ENCODE results near the gene KCTD16.

The KCTD16 gene

GRCh38 chr5:144209361-144209760 lies 38.7 kb downstream of the KCTD16 start:
- H3K9ac ChIP-seq (ENCODE audit: low read length): no peak overlapping the region
- H3K4me3 ChIP-seq (ENCODE audit: low read depth in 1 of 2, low read length in 2 of 2): no peak overlapping the region
- H3K27ac ChIP-seq (ENCODE audit: low read depth, low read length): no peak overlapping the region

GRCh38 chr5:144210655-144211054 lies 40.0 kb downstream of the KCTD16 start:
- no peak overlapping the region for H3K9ac ChIP-seq (ENCODE audit: low read length)
- H3K36me3 ChIP-seq (ENCODE audit: insufficient read depth, low read length): no peaks in the 10 kb centered on the region
- no peaks in the 10 kb centered on the region for H3K4me1 ChIP-seq (ENCODE audit: insufficient read depth, low read length)
- no peaks in the 10 kb centered on the region for H3K9me3 ChIP-seq (ENCODE audit: low read length)
- H3K27me3 ChIP-seq (ENCODE audit: control insufficient read depth in 1 of 2, insufficient read depth in 2 of 2, low read length in 2 of 2): peaks cover 5 to 12% of the 10 kb centered on the region in 2 donors
- H3K4me3 ChIP-seq (ENCODE audit: low read depth in 1 of 2, low read length in 2 of 2): no peak overlapping the region
- no peak overlapping the region for H3K27ac ChIP-seq (ENCODE audit: low read depth, low read length)

More at GRCh38 chr5:144209361-144209760, 38.7 kb downstream of the KCTD16 start:
- H3K4me1 ChIP-seq (ENCODE audit: insufficient read depth, low read length): no peaks in the 10 kb centered on the region
- H3K27me3 ChIP-seq (ENCODE audit: control insufficient read depth in 1 of 2, insufficient read depth in 2 of 2, low read length in 2 of 2): peaks cover 5 to 22% of the 10 kb centered on the region in 2 donors
- no peaks in the 10 kb centered on the region for H3K36me3 ChIP-seq (ENCODE audit: insufficient read depth, low read length)
- no peaks in the 10 kb centered on the region for H3K9me3 ChIP-seq (ENCODE audit: low read length)

GRCh38 chr5:144219869-144220268 lies 49.2 kb downstream of the KCTD16 start:
- H3K27ac ChIP-seq (ENCODE audit: low read depth, low read length): no peak overlapping the region
- H3K9ac ChIP-seq (ENCODE audit: low read length): no peak overlapping the region
- H3K4me3 ChIP-seq (ENCODE audit: low read depth in 1 of 2, low read length in 2 of 2): no peak overlapping the region
- no peaks in the 10 kb centered on the region for H3K9me3 ChIP-seq (ENCODE audit: low read length)
- H3K4me1 ChIP-seq (ENCODE audit: insufficient read depth, low read length): no peaks in the 10 kb centered on the region
- no peaks in the 10 kb centered on the region for H3K36me3 ChIP-seq (ENCODE audit: insufficient read depth, low read length)
- H3K27me3 ChIP-seq (ENCODE audit: control insufficient read depth in 1 of 2, insufficient read depth in 2 of 2, low read length in 2 of 2): no peaks in the 10 kb centered on the region

- H3K4me1 ChIP-seq (ENCODE audit: insufficient read depth, low read length): no peaks in the 10 kb centered on the region
- no peaks in the 10 kb centered on the region for H3K27me3 ChIP-seq (ENCODE audit: control insufficient read depth in 1 of 2, insufficient read depth in 2 of 2, low read length in 2 of 2)
- no peak overlapping the region for H3K4me3 ChIP-seq (ENCODE audit: low read depth in 1 of 2, low read length in 2 of 2)
- H3K9ac ChIP-seq (ENCODE audit: low read length): no peak overlapping the region
- no peaks in the 10 kb centered on the region for H3K9me3 ChIP-seq (ENCODE audit: low read length)
- no peaks in the 10 kb centered on the region for H3K36me3 ChIP-seq (ENCODE audit: insufficient read depth, low read length)
- H3K27ac ChIP-seq (ENCODE audit: low read depth, low read length): no peak overlapping the region
Observed at GRCh38 chr5:144227363-144227999, 56.8 kb downstream of the KCTD16 start.

GRCh38 chr5:144230806-144231205 lies 60.1 kb downstream of the KCTD16 start:
- Histone ChIP-seq H3K4me1 (ENCODE audit: insufficient read depth, low read length) (no peaks in the 10 kb centered on the region), H3K27me3 (ENCODE audit: control insufficient read depth in 1 of 2, insufficient read depth in 2 of 2, low read length in 2 of 2) (no peaks in the 10 kb centered on the region), H3K36me3 (ENCODE audit: insufficient read depth, low read length) (no peaks in the 10 kb centered on the region), H3K4me3 (ENCODE audit: low read depth in 1 of 2, low read length in 2 of 2) (no peak overlapping the region), H3K9ac (ENCODE audit: low read length) (no peak overlapping the region), H3K27ac (ENCODE audit: low read depth, low read length) (no peak overlapping the region), H3K9me3 (ENCODE audit: low read length) (no peaks in the 10 kb centered on the region)

GRCh38 chr5:144232285-144232684 lies 61.6 kb downstream of the KCTD16 start:
- no peak overlapping the region for H3K9ac ChIP-seq (ENCODE audit: low read length)
- H3K4me1 ChIP-seq (ENCODE audit: insufficient read depth, low read length): no peaks in the 10 kb centered on the region
- no peaks in the 10 kb centered on the region for H3K27me3 ChIP-seq (ENCODE audit: control insufficient read depth in 1 of 2, insufficient read depth in 2 of 2, low read length in 2 of 2)
- H3K36me3 ChIP-seq (ENCODE audit: insufficient read depth, low read length): no peaks in the 10 kb centered on the region
- no peaks in the 10 kb centered on the region for H3K9me3 ChIP-seq (ENCODE audit: low read length)
- no peak overlapping the region for H3K4me3 ChIP-seq (ENCODE audit: low read depth in 1 of 2, low read length in 2 of 2)
- no peak overlapping the region for H3K27ac ChIP-seq (ENCODE audit: low read depth, low read length)

GRCh38 chr5:144236499-144236898 lies 65.8 kb downstream of the KCTD16 start:
- Histone ChIP-seq H3K9ac (ENCODE audit: low read length) (no peak overlapping the region), H3K9me3 (ENCODE audit: low read length) (no peaks in the 10 kb centered on the region), H3K4me3 (ENCODE audit: low read depth in 1 of 2, low read length in 2 of 2) (no peak overlapping the region), H3K27me3 (ENCODE audit: control insufficient read depth in 1 of 2, insufficient read depth in 2 of 2, low read length in 2 of 2) (no peaks in the 10 kb centered on the region), H3K27ac (ENCODE audit: low read depth, low read length) (no peak overlapping the region), H3K4me1 (ENCODE audit: insufficient read depth, low read length) (no peaks in the 10 kb centered on the region), H3K36me3 (ENCODE audit: insufficient read depth, low read length) (no peaks in the 10 kb centered on the region)

- H3K9me3 ChIP-seq (ENCODE audit: low read length): no peaks in the 10 kb centered on the region
- H3K9ac ChIP-seq (ENCODE audit: low read length): no peak overlapping the region
- no peak overlapping the region for H3K27ac ChIP-seq (ENCODE audit: low read depth, low read length)
- no peaks in the 10 kb centered on the region for H3K27me3 ChIP-seq (ENCODE audit: control insufficient read depth in 1 of 2, insufficient read depth in 2 of 2, low read length in 2 of 2)
- H3K4me3 ChIP-seq (ENCODE audit: low read depth in 1 of 2, low read length in 2 of 2): no peak overlapping the region
- H3K4me1 ChIP-seq (ENCODE audit: insufficient read depth, low read length): no peaks in the 10 kb centered on the region
- H3K36me3 ChIP-seq (ENCODE audit: insufficient read depth, low read length): no peaks in the 10 kb centered on the region
Observed at GRCh38 chr5:144237851-144238250, 67.2 kb downstream of the KCTD16 start.

- H3K27ac ChIP-seq (ENCODE audit: low read depth, low read length): no peak overlapping the region
- H3K27me3 ChIP-seq (ENCODE audit: control insufficient read depth in 1 of 2, insufficient read depth in 2 of 2, low read length in 2 of 2): no peaks in the 10 kb centered on the region
- no peaks in the 10 kb centered on the region for H3K4me1 ChIP-seq (ENCODE audit: insufficient read depth, low read length)
- no peak overlapping the region for H3K4me3 ChIP-seq (ENCODE audit: low read depth in 1 of 2, low read length in 2 of 2)
- H3K36me3 ChIP-seq (ENCODE audit: insufficient read depth, low read length): no peaks in the 10 kb centered on the region
- no peak overlapping the region for H3K9ac ChIP-seq (ENCODE audit: low read length)
- H3K9me3 ChIP-seq (ENCODE audit: low read length): no peaks in the 10 kb centered on the region
Observed at GRCh38 chr5:144247131-144247530, 76.5 kb downstream of the KCTD16 start.

- Histone ChIP-seq H3K4me3 (ENCODE audit: low read depth in 1 of 2, low read length in 2 of 2) (no peak overlapping the region), H3K36me3 (ENCODE audit: insufficient read depth, low read length) (no peaks in the 10 kb centered on the region), H3K9ac (ENCODE audit: low read length) (no peak overlapping the region), H3K4me1 (ENCODE audit: insufficient read depth, low read length) (no peaks in the 10 kb centered on the region), H3K9me3 (ENCODE audit: low read length) (no peaks in the 10 kb centered on the region), H3K27ac (ENCODE audit: low read depth, low read length) (no peak overlapping the region), H3K27me3 (ENCODE audit: control insufficient read depth in 1 of 2, insufficient read depth in 2 of 2, low read length in 2 of 2) (no peaks in the 10 kb centered on the region)
Observed at GRCh38 chr5:144248015-144248414, 77.3 kb downstream of the KCTD16 start.

- Histone ChIP-seq H3K4me1 (ENCODE audit: insufficient read depth, low read length) (no peaks in the 10 kb centered on the region), H3K4me3 (ENCODE audit: low read depth in 1 of 2, low read length in 2 of 2) (no peak overlapping the region), H3K9me3 (ENCODE audit: low read length) (no peaks in the 10 kb centered on the region), H3K27ac (ENCODE audit: low read depth, low read length) (no peak overlapping the region), H3K9ac (ENCODE audit: low read length) (no peak overlapping the region), H3K36me3 (ENCODE audit: insufficient read depth, low read length) (no peaks in the 10 kb centered on the region), H3K27me3 (ENCODE audit: control insufficient read depth in 1 of 2, insufficient read depth in 2 of 2, low read length in 2 of 2) (no peaks in the 10 kb centered on the region)
Observed at GRCh38 chr5:144249755-144250464, 79.2 kb downstream of the KCTD16 start.

- no peaks in the 10 kb centered on the region for H3K36me3 ChIP-seq (ENCODE audit: insufficient read depth, low read length)
- no peak overlapping the region for H3K9ac ChIP-seq (ENCODE audit: low read length)
- H3K4me1 ChIP-seq (ENCODE audit: insufficient read depth, low read length): no peaks in the 10 kb centered on the region
- H3K4me3 ChIP-seq (ENCODE audit: low read depth in 1 of 2, low read length in 2 of 2): no peak overlapping the region
- H3K9me3 ChIP-seq (ENCODE audit: low read length): no peaks in the 10 kb centered on the region
- no peaks in the 10 kb centered on the region for H3K27me3 ChIP-seq (ENCODE audit: control insufficient read depth in 1 of 2, insufficient read depth in 2 of 2, low read length in 2 of 2)
- no peak overlapping the region for H3K27ac ChIP-seq (ENCODE audit: low read depth, low read length)
Observed at GRCh38 chr5:144254552-144254951, 83.9 kb downstream of the KCTD16 start.

All from muscle layer of colon (tissue), 2 donors.